ENCODE measurements around the gene ERBB4.
A peak's percentile ranks its signal among the peaks of the same experiment; 100 is the strongest.
"Not testable (repeated sequence)": the region's sequence is repeated elsewhere in the genome, so short reads cannot be mapped to it uniquely, and the experiment has no call there.

The ERBB4 gene

GRCh38 chr2:211664321-211664720 lies 874.3 kb downstream of the ERBB4 start:
- no peak for DNase-seq

- no peak for DNase-seq
Observed at GRCh38 chr2:211654211-211654780, 884.3 kb downstream of the ERBB4 start.

GRCh38 chr2:211652327-211652726 lies 886.3 kb downstream of the ERBB4 start:
- DNase-seq: no peak

- no peak for DNase-seq
Observed at GRCh38 chr2:211649331-211649730, 889.3 kb downstream of the ERBB4 start.

GRCh38 chr2:211631503-211631902 lies 907.1 kb downstream of the ERBB4 start:
- DNase-seq: no peak

GRCh38 chr2:211623096-211623495 lies 915.5 kb downstream of the ERBB4 start:
- no peak for DNase-seq

GRCh38 chr2:211620986-211621385 lies 917.6 kb downstream of the ERBB4 start:
- no peak for DNase-seq

GRCh38 chr2:211617803-211618202 lies 920.8 kb downstream of the ERBB4 start:
- no peak for DNase-seq

GRCh38 chr2:211611621-211612020 lies 927.0 kb downstream of the ERBB4 start:
- no peak for DNase-seq

- DNase-seq: peak; percentile 73
Observed at GRCh38 chr2:211611061-211611518, 927.5 kb downstream of the ERBB4 start.

- DNase-seq: peak; percentile 64
Observed at GRCh38 chr2:211609127-211609526, 929.5 kb downstream of the ERBB4 start.

- DNase-seq: no peak
Observed at GRCh38 chr2:211599146-211599545, 939.5 kb downstream of the ERBB4 start.

GRCh38 chr2:211598238-211598637 lies 940.4 kb downstream of the ERBB4 start:
- no peak for DNase-seq

- DNase-seq: peak; percentile 76
Observed at GRCh38 chr2:211592006-211592405, 946.6 kb downstream of the ERBB4 start.

- DNase-seq: peak; percentile 85
Observed at GRCh38 chr2:211591426-211591825, 947.2 kb downstream of the ERBB4 start.

- no peak for DNase-seq
Observed at GRCh38 chr2:211568439-211568838, 970.2 kb downstream of the ERBB4 start.

GRCh38 chr2:211564441-211564840 lies 974.2 kb downstream of the ERBB4 start:
- DNase-seq: no peak

- no peak for DNase-seq
Observed at GRCh38 chr2:211545582-211545981, 993.0 kb downstream of the ERBB4 start.

- DNase-seq: no peak
Observed at GRCh38 chr2:211534632-211535031, 1004.0 kb downstream of the ERBB4 start.

GRCh38 chr2:211524248-211524647 lies 1014.4 kb downstream of the ERBB4 start:
- not testable (repeated sequence) for DNase-seq

GRCh38 chr2:211516537-211516936 lies 1022.1 kb downstream of the ERBB4 start:
- DNase-seq: no peak

- DNase-seq: no peak
Observed at GRCh38 chr2:211514049-211514448, 1024.6 kb downstream of the ERBB4 start.

- no peak for DNase-seq
Observed at GRCh38 chr2:211513446-211513845, 1025.2 kb downstream of the ERBB4 start.

- DNase-seq: no peak
Observed at GRCh38 chr2:211512806-211513205, 1025.8 kb downstream of the ERBB4 start.

GRCh38 chr2:211503856-211504255 lies 1034.7 kb downstream of the ERBB4 start:
- DNase-seq: no peak

All from islet precursor cell (in vitro differentiated cells).